Measurements from ENCODE around the gene SURF1.

The SURF1 gene

GRCh38 chr9:133345596-133345995 is 10.7 kb downstream of the SURF1 start:
- H3K27ac ChIP-seq (ENCODE audit: poor library complexity, severe bottlenecking), result no peak overlapping the region
- ATAC-seq (ENCODE audit: low read depth) (no peak), DNase-seq (ENCODE audit: low spot score) (no peak)
- no peak for TF ChIP-seq CTCF (IDR thresholded peaks at IDR 0.05; ENCODE audit: poor library complexity, severe bottlenecking)
- no peak overlapping the region for H3K4me3 ChIP-seq (ENCODE audit: severe bottlenecking)
- peaks cover 7% of the 10 kb centered on the region for H3K4me1 ChIP-seq (ENCODE audit: insufficient read depth, poor library complexity, severe bottlenecking)
- no peaks in the 10 kb centered on the region for H3K9me3 ChIP-seq (ENCODE audit: severe bottlenecking)
- H3K36me3 ChIP-seq (ENCODE audit: low read depth), result peaks cover 78% of the 10 kb centered on the region
- H3K27me3 ChIP-seq (ENCODE audit: insufficient read depth, poor library complexity, severe bottlenecking), result no peaks in the 10 kb centered on the region

GRCh38 chr9:133344979-133345378 is 11.3 kb downstream of the SURF1 start:
- Histone ChIP-seq H3K4me1 (ENCODE audit: insufficient read depth, poor library complexity, severe bottlenecking) (peaks cover 7% of the 10 kb centered on the region), H3K27ac (ENCODE audit: poor library complexity, severe bottlenecking) (no peak overlapping the region)

DNA sequence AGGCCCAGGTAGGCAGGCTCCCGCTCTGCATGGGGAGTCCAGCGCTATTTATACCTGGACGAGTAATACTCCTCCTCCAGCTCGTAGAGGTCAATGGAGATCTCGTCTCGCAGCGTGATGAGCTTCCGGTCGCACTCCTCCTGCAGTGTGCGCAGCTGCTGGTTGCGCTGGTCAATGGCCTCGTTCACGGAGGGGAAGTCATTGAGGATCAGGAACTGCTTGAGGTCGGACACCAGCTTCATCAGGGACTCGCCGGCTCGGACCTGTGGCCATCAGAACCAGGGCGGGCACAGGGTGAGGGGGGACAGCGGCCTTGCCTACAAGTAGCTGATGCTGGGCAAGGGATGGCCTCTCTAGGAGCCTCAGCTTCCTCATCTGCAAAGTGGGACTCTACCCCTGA is 12.2 kb downstream of the SURF1 start:
- Histone ChIP-seq H3K9me3 (ENCODE audit: severe bottlenecking) (no peaks in the 10 kb centered on the region), H3K4me3 (ENCODE audit: severe bottlenecking) (no peak overlapping the region), H3K27me3 (ENCODE audit: insufficient read depth, poor library complexity, severe bottlenecking) (no peaks in the 10 kb centered on the region), H3K36me3 (ENCODE audit: low read depth) (peaks cover 75% of the 10 kb centered on the region), H3K27ac (ENCODE audit: poor library complexity, severe bottlenecking) (no peak overlapping the region), H3K4me1 (ENCODE audit: insufficient read depth, poor library complexity, severe bottlenecking) (no peaks in the 10 kb centered on the region)
- TF ChIP-seq CTCF (IDR thresholded peaks at IDR 0.05; ENCODE audit: poor library complexity, severe bottlenecking), result no peak
- DNase-seq (ENCODE audit: low spot score), result no peak
- no peak for ATAC-seq (ENCODE audit: low read depth)

More at GRCh38 chr9:133344979-133345378, 11.3 kb downstream of the SURF1 start:
- no peaks in the 10 kb centered on the region for H3K27me3 ChIP-seq (ENCODE audit: insufficient read depth, poor library complexity, severe bottlenecking)
- no peak for ATAC-seq (ENCODE audit: low read depth)
- H3K4me3 ChIP-seq (ENCODE audit: severe bottlenecking), result no peak overlapping the region
- TF ChIP-seq CTCF (IDR thresholded peaks at IDR 0.05; ENCODE audit: poor library complexity, severe bottlenecking), result no peak
- no peak for DNase-seq (ENCODE audit: low spot score)
- H3K9me3 ChIP-seq (ENCODE audit: severe bottlenecking), result no peaks in the 10 kb centered on the region
- peaks cover 75% of the 10 kb centered on the region for H3K36me3 ChIP-seq (ENCODE audit: low read depth)

DNA sequence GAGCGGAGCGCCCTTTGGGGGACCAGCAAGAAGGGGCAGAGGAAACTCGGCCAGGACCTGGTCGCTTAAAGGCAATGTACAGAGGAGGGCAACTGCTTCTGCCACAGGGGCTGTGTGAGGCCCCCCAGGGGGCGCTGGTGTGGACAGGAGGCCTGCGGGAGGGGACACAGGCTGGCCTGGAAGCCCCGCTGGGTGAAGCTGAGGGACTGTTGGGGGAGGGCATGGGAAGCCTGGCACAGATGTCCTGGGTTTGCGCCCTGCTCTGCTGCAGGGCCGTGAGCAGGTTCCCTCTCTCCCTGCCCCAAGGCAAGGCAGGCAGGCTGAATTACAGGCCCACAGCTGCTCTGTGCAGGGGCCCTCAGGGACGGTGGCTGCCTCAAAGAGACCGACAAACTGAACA is 13.7 kb downstream of the SURF1 start:
- H3K4me3 ChIP-seq (ENCODE audit: severe bottlenecking), result no peak overlapping the region
- H3K4me1 ChIP-seq (ENCODE audit: insufficient read depth, poor library complexity, severe bottlenecking), result no peaks in the 10 kb centered on the region
- no peak for TF ChIP-seq CTCF (IDR thresholded peaks at IDR 0.05; ENCODE audit: poor library complexity, severe bottlenecking)
- H3K27me3 ChIP-seq (ENCODE audit: insufficient read depth, poor library complexity, severe bottlenecking), result no peaks in the 10 kb centered on the region
- DNase-seq (ENCODE audit: low spot score), result no peak
- ATAC-seq (ENCODE audit: low read depth), result no peak
- H3K36me3 ChIP-seq (ENCODE audit: low read depth), result peaks cover 70% of the 10 kb centered on the region
- H3K27ac ChIP-seq (ENCODE audit: poor library complexity, severe bottlenecking), result no peak overlapping the region
- no peaks in the 10 kb centered on the region for H3K9me3 ChIP-seq (ENCODE audit: severe bottlenecking)

DNA sequence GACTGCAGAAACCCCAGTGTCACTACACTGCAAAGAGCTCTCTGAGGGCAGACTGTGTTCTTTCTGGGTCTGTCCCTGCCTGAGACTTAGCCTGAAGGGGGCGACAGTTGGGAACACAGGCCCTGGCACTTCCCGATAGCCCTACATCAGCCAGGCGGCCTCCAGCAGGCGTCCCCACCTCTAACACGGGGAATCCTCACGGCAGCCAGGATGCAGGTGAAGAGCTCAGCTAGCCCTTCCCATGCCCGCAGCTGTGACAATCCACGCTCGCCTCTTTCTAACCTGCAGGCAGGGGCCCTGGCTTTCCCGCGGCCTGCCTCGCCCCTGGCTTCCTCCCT is 14.2 kb downstream of the SURF1 start:
- Histone ChIP-seq H3K36me3 (ENCODE audit: low read depth) (peaks cover 70% of the 10 kb centered on the region), H3K4me3 (ENCODE audit: severe bottlenecking) (no peak overlapping the region), H3K27ac (ENCODE audit: poor library complexity, severe bottlenecking) (no peak overlapping the region), H3K9me3 (ENCODE audit: severe bottlenecking) (no peaks in the 10 kb centered on the region), H3K4me1 (ENCODE audit: insufficient read depth, poor library complexity, severe bottlenecking) (no peaks in the 10 kb centered on the region), H3K27me3 (ENCODE audit: insufficient read depth, poor library complexity, severe bottlenecking) (no peaks in the 10 kb centered on the region)
- peak; percentile 4 for TF ChIP-seq CTCF (IDR thresholded peaks at IDR 0.05; ENCODE audit: poor library complexity, severe bottlenecking)
- ATAC-seq (ENCODE audit: low read depth), result no peak
- no peak for DNase-seq (ENCODE audit: low spot score)
